ENCODE data around the gene PLEKHA5.

PLEKHA5 gene

GRCh38 chr12:19140381-19141236, 11.1 kb downstream of the PLEKHA5 start:
- Histone ChIP-seq H3K9me3 (ENCODE audit: severe bottlenecking) (no peaks in the 10 kb centered on the region), H3K27me3 (ENCODE audit: insufficient read depth, low read depth, severe bottlenecking) (no peaks in the 10 kb centered on the region), H3K4me3 (ENCODE audit: low read depth, low read length) (no peak overlapping the region), H3K36me3 (peaks cover 59% of the 10 kb centered on the region), H3K27ac (no peak overlapping the region)
- TF ChIP-seq CTCF (IDR thresholded peaks at IDR 0.05; ENCODE audit: low read depth, low read length) = no peak
- no peak for DNase-seq

- H3K27ac ChIP-seq = no peak overlapping the region
- DNase-seq = no peak
- TF ChIP-seq CTCF (IDR thresholded peaks at IDR 0.05; ENCODE audit: low read depth, low read length) = no peak
- no peaks in the 10 kb centered on the region for H3K9me3 ChIP-seq (ENCODE audit: severe bottlenecking)
- H3K36me3 ChIP-seq = peaks cover 52% of the 10 kb centered on the region
- H3K4me3 ChIP-seq (ENCODE audit: low read depth, low read length) = no peak overlapping the region
- H3K27me3 ChIP-seq (ENCODE audit: insufficient read depth, low read depth, severe bottlenecking) = no peaks in the 10 kb centered on the region
These were observed 13.0 kb downstream of the PLEKHA5 start for GRCh38 chr12:19142499-19142898.

- Histone ChIP-seq H3K9me3 (ENCODE audit: severe bottlenecking) (no peaks in the 10 kb centered on the region), H3K27me3 (ENCODE audit: insufficient read depth, low read depth, severe bottlenecking) (no peaks in the 10 kb centered on the region), H3K4me3 (ENCODE audit: low read depth, low read length) (no peak overlapping the region), H3K36me3 (peaks cover 54% of the 10 kb centered on the region), H3K27ac (no peak overlapping the region)
- DNase-seq = no peak
- TF ChIP-seq CTCF (IDR thresholded peaks at IDR 0.05; ENCODE audit: low read depth, low read length) = no peak
These were observed 14.8 kb downstream of the PLEKHA5 start for GRCh38 chr12:19144287-19144686.

- Histone ChIP-seq H3K27me3 (ENCODE audit: insufficient read depth, low read depth, severe bottlenecking) (no peaks in the 10 kb centered on the region), H3K27ac (no peak overlapping the region), H3K36me3 (peaks cover 53% of the 10 kb centered on the region), H3K4me3 (ENCODE audit: low read depth, low read length) (no peak overlapping the region), H3K9me3 (ENCODE audit: severe bottlenecking) (no peaks in the 10 kb centered on the region)
- no peak for TF ChIP-seq CTCF (IDR thresholded peaks at IDR 0.05; ENCODE audit: low read depth, low read length)
- no peak for DNase-seq
These were observed 15.5 kb downstream of the PLEKHA5 start for GRCh38 chr12:19144985-19145384.

- H3K27me3 ChIP-seq (ENCODE audit: insufficient read depth, low read depth, severe bottlenecking) = no peaks in the 10 kb centered on the region
- H3K4me3 ChIP-seq (ENCODE audit: low read depth, low read length) = no peak overlapping the region
- no peak overlapping the region for H3K27ac ChIP-seq
- H3K36me3 ChIP-seq = peaks cover 46% of the 10 kb centered on the region
- TF ChIP-seq CTCF (IDR thresholded peaks at IDR 0.05; ENCODE audit: low read depth, low read length) = no peak
- H3K9me3 ChIP-seq (ENCODE audit: severe bottlenecking) = no peaks in the 10 kb centered on the region
- no peak for DNase-seq
These were observed 19.3 kb downstream of the PLEKHA5 start for GRCh38 chr12:19148860-19149259.
